Testis (tissue), 3 donors: ENCODE data around the gene ATP8B2. TPM values are rescaled to one million over a fixed set of nuclear protein-coding genes. Genes with fewer than 3 reads are reported as not detected.
A peak's percentile ranks its signal among the peaks of the same experiment; 100 is the strongest.
"Not testable (repeated sequence)": the region's sequence is repeated elsewhere in the genome, so short reads cannot be mapped to it uniquely, and the experiment has no call there.

Experiments
- DNase-seq: peaks from one replicate; pipeline ENCODE4 v3.0.0-alpha.2; 2019
- H3K27ac ChIP-seq, 2 donors: fragments of 200-600 bp; sonication (generic); one replicate each; pipeline ENCODE4 v1.5.1; 2019
- H3K27me3 ChIP-seq: fragments of 200-600 bp; sonication (generic); one replicate; pipeline ENCODE4 v1.5.1; 2019
- H3K36me3 ChIP-seq: fragments of 200-600 bp; sonication (generic); one replicate; pipeline ENCODE4 v1.5.1; 2017; ENCODE audit warnings: low read depth; ENCODE audit errors: missing control alignments
- H3K4me1 ChIP-seq: fragments of 200-600 bp; sonication (generic); one replicate; pipeline ENCODE4 v1.5.1; 2019
- H3K4me3 ChIP-seq, 2 donors: fragments of 200-600 bp; sonication (generic); one replicate each; pipeline ENCODE4 v1.5.1; 2017 to 2019
- H3K9me3 ChIP-seq: fragments of 200-600 bp; sonication (generic); one replicate; pipeline ENCODE4 v1.5.1; 2017
- CTCF ChIP-seq, 3 experiments: fragments of 450-650 bp in 2 of 3; fragments of 200-600 bp in 1 of 3; sonication (generic) in 1 of 3; IDR thresholded peaks; one replicate each; pipeline ENCODE4 v1.5.1; 2016 to 2019; ENCODE audit warnings: antibody characterized with exemption in 3 of 3, mild to moderate bottlenecking in 2 of 3, moderate library complexity in 1 of 3
- POLR2A ChIP-seq: fragments of 450-650 bp; IDR thresholded peaks from one replicate; pipeline ENCODE4 v1.6.1; 2017; ENCODE audit warnings: antibody characterized with exemption, mild to moderate bottlenecking, moderate library complexity
- WGBS, 2 donors: methylation state at CpG; one replicate each; pipeline ENCODE4 v1.1.5; 2018; 5-methylcytosine and 5-hydroxymethylcytosine counted together
- intact Hi-C: fragments of 100-400 bp; cut with DNase I; formaldehyde crosslinking; loops from one replicate; pipeline ENCODE4 v1.15.1; 2023; ENCODE audit warnings: low total_unique reads
- polyA plus RNA-seq: library from polyadenylated mRNA; stranded (reverse); fragments of 350-450 nt; fragmentation: Illumina TruSeq; extraction: RNeasy Lipid Tissue Mini Kit (QIAGEN cat#74804); gene quantifications from one replicate; pipeline ENCODE4 v1.2.3, GENCODE V29; 2014; ENCODE audit warnings: low read depth, low replicate concordance; ENCODE audit not compliant: insufficient read depth
- total RNA-seq, 2 donors: library from RNA; depleted of rRNA; stranded (reverse); fragments of >200 nt; gene quantifications; one replicate each; pipeline ENCODE4 v1.2.3, GENCODE V29; 2016

Gene ATP8B2
- total and polyA plus RNA-seq, 3 donors from 2014 or later: 50.9 to 204 (median 179) TPM

GRCh38 chr1:154334079-154335024, 9.0 kb downstream of the ATP8B2 start:
- no peak overlapping the region for H3K4me3 ChIP-seq
- intact Hi-C loops: no loop called here
- H3K4me1 ChIP-seq: peaks cover 13% of the 10 kb centered on the region
- peaks cover 4% of the 10 kb centered on the region for H3K36me3 ChIP-seq
- H3K27ac ChIP-seq: peak overlapping the region in 1 of 2 donors; percentile 70
- WGBS, 2 donors: 66 to 72% methylated on average over 13 of the region's 13 CpGs
- no peaks in the 10 kb centered on the region for H3K9me3 ChIP-seq
- no peak for DNase-seq
- no peak for TF ChIP-seq POLR2A
- TF ChIP-seq CTCF (IDR thresholded peaks at IDR 0.05): no peak
- no peaks in the 10 kb centered on the region for H3K27me3 ChIP-seq

- Histone ChIP-seq H3K9me3 (no peaks in the 10 kb centered on the region), H3K4me1 (peaks cover 4% of the 10 kb centered on the region), H3K4me3 (no peak overlapping the region), H3K27me3 (no peaks in the 10 kb centered on the region), H3K36me3 (peaks cover 4% of the 10 kb centered on the region), H3K27ac (peak overlapping the region in 1 of 2 donors; percentile 70)
- no peak for TF ChIP-seq POLR2A
- TF ChIP-seq CTCF (IDR thresholded peaks at IDR 0.05): peak; percentile 85 to 94 (median 86)
- WGBS, 2 donors: 45 to 46% methylated on average over 11 of the region's 11 CpGs
- peak; percentile 92 for DNase-seq
- intact Hi-C loops: no loop called here
Measured at GRCh38 chr1:154335025-154335714, 9.8 kb downstream of the ATP8B2 start.

GRCh38 chr1:154337253-154337894, 12.0 kb downstream of the ATP8B2 start:
- DNase-seq: no peak
- 91 to 92% methylated on average over 8 of the region's 8 CpGs for WGBS, 2 donors
- no peaks in the 10 kb centered on the region for H3K27me3 ChIP-seq
- no peak for TF ChIP-seq CTCF (IDR thresholded peaks at IDR 0.05)
- intact Hi-C loops: no loop called here
- H3K4me1 ChIP-seq: peaks cover 4% of the 10 kb centered on the region
- no peak overlapping the region for H3K4me3 ChIP-seq
- no peak overlapping the region for H3K27ac ChIP-seq
- no peaks in the 10 kb centered on the region for H3K9me3 ChIP-seq
- peaks cover 4% of the 10 kb centered on the region for H3K36me3 ChIP-seq

- Histone ChIP-seq H3K4me1 (peaks cover 4% of the 10 kb centered on the region), H3K4me3 (no peak overlapping the region), H3K27ac (no peak overlapping the region), H3K36me3 (peaks cover 4% of the 10 kb centered on the region), H3K27me3 (no peaks in the 10 kb centered on the region), H3K9me3 (no peaks in the 10 kb centered on the region)
- no peak for TF ChIP-seq CTCF (IDR thresholded peaks at IDR 0.05)
- no peak for TF ChIP-seq POLR2A
- intact Hi-C loops: no loop called here
- WGBS, 2 donors: 87 to 89% methylated on average over 2 of the region's 2 CpGs
- no peak for DNase-seq
Measured at GRCh38 chr1:154338875-154339274, 13.6 kb downstream of the ATP8B2 start.

- H3K9me3 ChIP-seq, H3K4me3 ChIP-seq, H3K27me3 ChIP-seq, H3K27ac ChIP-seq, DNase-seq, H3K4me1 ChIP-seq, intact Hi-C loops, H3K36me3 ChIP-seq: not testable (repeated sequence)
- 92 to 94% methylated on average over 9 of the region's 9 CpGs for WGBS, 2 donors
Measured at GRCh38 chr1:154341366-154341765, 16.0 kb downstream of the ATP8B2 start.
